DMS114 treated with DMSO at 0.1 percent for 48 hours (cell line): Measurements from ENCODE around the gene BORCS6.

ENCODE experiments used
- DNase-seq: peaks from one replicate; lab custom pipeline; 2025; ENCODE audit not compliant: unreplicated experiment; lab: John Stamatoyannopoulos, UW

The BORCS6 gene

GRCh38 chr17:8212312-8213180, 22.6 kb upstream of the BORCS6 start:
- no peak for DNase-seq

- DNase-seq: no peak
These were observed 20.9 kb upstream of the BORCS6 start for GRCh38 chr17:8210761-8211458.

- peak; percentile 87 for DNase-seq
These were observed 20.2 kb upstream of the BORCS6 start, which contains the start of gene AURKB for GRCh38 chr17:8209907-8210760. Gene AURKB, minus strand, starts transcription at chr17:8210575. Its CDS starts 351 bp downstream, at chr17:8210224.

- DNase-seq: no peak
These were observed 16.6 kb upstream of the BORCS6 start for GRCh38 chr17:8206536-8206935.

GRCh38 chr17:8204761-8205555, 15.0 kb upstream of the BORCS6 start:
- no peak for DNase-seq

GRCh38 chr17:8192070-8192815, 2.3 kb upstream of the BORCS6 start:
- DNase-seq: no peak

- no peak for DNase-seq
These were observed 526 bp upstream of the BORCS6 start for GRCh38 chr17:8190506-8190905.

- DNase-seq: no peak
These were observed 804 bp downstream of the BORCS6 start for GRCh38 chr17:8189041-8189710.

- no peak for DNase-seq
These were observed 1.6 kb downstream of the BORCS6 start for GRCh38 chr17:8188263-8188839.

GRCh38 chr17:8187517-8188262, 2.3 kb downstream of the BORCS6 start:
- peak; percentile 98 for DNase-seq

GRCh38 chr17:8186787-8187516, 3.0 kb downstream of the BORCS6 start:
- peak; percentile 94 for DNase-seq

GRCh38 chr17:8186446-8186786, 3.6 kb downstream of the BORCS6 start:
- no peak for DNase-seq

- DNase-seq: peak; percentile 71
These were observed 4.2 kb downstream of the BORCS6 start for GRCh38 chr17:8185582-8186445.

- DNase-seq: no peak
These were observed 12.8 kb downstream of the BORCS6 start for GRCh38 chr17:8176998-8177731.

- DNase-seq: peak; percentile 78
These were observed 13.6 kb downstream of the BORCS6 start, which contains the start of gene TMEM107 for GRCh38 chr17:8176197-8176940. Gene TMEM107, minus strand, starts transcription at chr17:8176380. Its CDS starts 94 bp downstream, at chr17:8176286.
